Measurements from ENCODE around the gene PRKAR2B. TPM values are rescaled to one million over a fixed set of nuclear protein-coding genes. Genes with fewer than 3 reads are reported as not detected.

Gene PRKAR2B
- total and polyA plus RNA-seq, 2 donors (not counting 1 experiment from before 2014, with no cell fraction given): 0.07 to 0.81 TPM

DNA sequence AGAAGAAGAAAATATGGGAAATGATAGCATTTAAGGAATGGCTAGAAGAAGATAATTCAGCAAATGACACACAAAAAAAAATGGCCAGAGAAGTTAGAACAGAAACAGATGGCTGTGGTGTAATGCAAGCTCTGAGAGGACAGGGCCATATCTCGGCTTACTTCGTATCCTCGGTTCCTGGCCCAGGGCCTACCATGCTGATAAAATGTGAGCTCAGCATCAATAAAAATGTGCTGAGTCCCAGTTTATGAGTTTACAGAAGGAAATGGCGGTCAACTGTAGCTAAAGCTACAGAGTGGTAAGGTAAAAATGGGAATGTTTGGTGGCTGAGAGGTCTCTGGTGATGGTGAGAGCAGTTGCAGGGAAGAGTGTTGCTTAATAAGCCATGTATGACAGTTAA, 165.1 kb downstream of the PRKAR2B start:
- WGBS (ENCODE audit: insufficient coverage): 99% methylated on average over 4 of the region's 4 CpGs
- no peaks in the 10 kb centered on the region for H3K4me1 Mint-ChIP-seq
- H3K36me3 ChIP-seq (replicated peaks in 1 of 2; ENCODE audit: control extremely low read depth in 1 of 2, control insufficient read depth in 1 of 2, extremely low read depth in 1 of 2, insufficient read depth in 2 of 2, low read length in 1 of 2): peaks cover 0 to 44% of the 10 kb centered on the region in 2 experiments
- intact Hi-C loops (cut with micrococcal nuclease): no loop called here
- H2AFZ ChIP-seq (ENCODE audit: insufficient read depth, low read depth, low read length, poor library complexity, severe bottlenecking): no peak overlapping the region
- H3K27ac Mint-ChIP-seq: no peak overlapping the region
- CTCF ChIA-PET: interaction anchor here (0.6 to 1.3 kb wide), 2 partner anchors 11 to 15 kb away, joined by 4 read pairs; no protein-coding TSS in a partner anchor
- TF ChIP-seq EZH2 (IDR thresholded peaks at IDR 0.05; ENCODE audit: borderline replicate concordance, insufficient read depth, low read depth, low read length, poor library complexity, severe bottlenecking): no peak
- TF ChIP-seq, protein P1, sequence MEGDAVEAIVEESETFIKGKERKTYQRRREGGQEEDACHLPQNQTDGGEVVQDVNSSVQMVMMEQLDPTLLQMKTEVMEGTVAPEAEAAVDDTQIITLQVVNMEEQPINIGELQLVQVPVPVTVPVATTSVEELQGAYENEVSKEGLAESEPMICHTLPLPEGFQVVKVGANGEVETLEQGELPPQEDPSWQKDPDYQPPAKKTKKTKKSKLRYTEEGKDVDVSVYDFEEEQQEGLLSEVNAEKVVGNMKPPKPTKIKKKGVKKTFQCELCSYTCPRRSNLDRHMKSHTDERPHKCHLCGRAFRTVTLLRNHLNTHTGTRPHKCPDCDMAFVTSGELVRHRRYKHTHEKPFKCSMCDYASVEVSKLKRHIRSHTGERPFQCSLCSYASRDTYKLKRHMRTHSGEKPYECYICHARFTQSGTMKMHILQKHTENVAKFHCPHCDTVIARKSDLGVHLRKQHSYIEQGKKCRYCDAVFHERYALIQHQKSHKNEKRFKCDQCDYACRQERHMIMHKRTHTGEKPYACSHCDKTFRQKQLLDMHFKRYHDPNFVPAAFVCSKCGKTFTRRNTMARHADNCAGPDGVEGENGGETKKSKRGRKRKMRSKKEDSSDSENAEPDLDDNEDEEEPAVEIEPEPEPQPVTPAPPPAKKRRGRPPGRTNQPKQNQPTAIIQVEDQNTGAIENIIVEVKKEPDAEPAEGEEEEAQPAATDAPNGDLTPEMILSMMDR (IDR thresholded peaks at IDR 0.05): no peak
- no peaks in the 10 kb centered on the region for H3K27me3 Mint-ChIP-seq
- ATAC-seq (ENCODE audit: low read depth) (no peak), DNase-seq (no peak)
- no peak overlapping the region for H3K27ac ChIP-seq (ENCODE audit: low read length in 2 of 2)
- H3K9me3 ChIP-seq (ENCODE audit: control extremely low read depth in 1 of 3, control insufficient read depth in 2 of 3, insufficient read depth in 1 of 3, low read length in 2 of 3): peaks cover 0 to 9% (median 9%) of the 10 kb centered on the region in 3 donors
- H3K9ac ChIP-seq (ENCODE audit: low read length): no peak overlapping the region
- no peaks in the 10 kb centered on the region for H3K79me2 ChIP-seq (ENCODE audit: control insufficient read depth, insufficient read depth, low read length)
- no peak overlapping the region for H3K4me2 ChIP-seq (replicated peaks; ENCODE audit: low read depth, low read length, poor library complexity, severe bottlenecking)
- POLR2A ChIA-PET: no interaction called here
- H3K4me1 ChIP-seq (ENCODE audit: control insufficient read depth in 2 of 2, insufficient read depth in 2 of 2, low read length in 2 of 2): no peaks in the 10 kb centered on the region
- no peak overlapping the region for H3K4me3 ChIP-seq (ENCODE audit: control extremely low read depth in 1 of 5, extremely low read depth in 1 of 5, insufficient read depth in 1 of 5, low read depth in 2 of 5, low read length in 4 of 5)
- H4K20me1 ChIP-seq (ENCODE audit: control insufficient read depth, insufficient read depth, low read length, poor library complexity, severe bottlenecking): no peaks in the 10 kb centered on the region
- H3K27me3 ChIP-seq (replicated peaks in 1 of 4; ENCODE audit: control extremely low read depth in 1 of 4, control insufficient read depth in 3 of 4, insufficient read depth in 4 of 4, low read length in 3 of 4): no peaks in the 10 kb centered on the region
- H3K9me3 Mint-ChIP-seq (ENCODE audit: insufficient read depth): peaks cover 2% of the 10 kb centered on the region
- H3K4me3 Mint-ChIP-seq: no peak overlapping the region

DNA sequence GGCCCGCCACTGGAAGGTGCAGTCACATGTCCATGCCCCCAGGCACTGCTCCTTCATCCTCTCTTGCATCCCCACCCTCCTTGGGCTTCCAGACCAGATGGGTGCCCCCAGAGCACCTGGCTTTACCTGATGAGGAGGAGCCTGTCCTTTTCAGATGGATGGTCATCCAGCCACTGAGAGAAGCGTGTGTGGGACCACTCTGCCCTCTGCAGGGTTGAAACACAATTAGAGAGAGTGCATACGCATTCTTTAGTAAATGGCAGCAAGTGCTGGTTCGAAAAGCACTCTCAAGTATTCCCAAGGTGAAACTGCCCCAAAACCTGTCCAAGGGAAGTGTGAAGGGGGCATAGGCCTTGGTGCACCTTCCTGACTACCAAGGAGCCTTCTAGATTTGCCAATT, 165.9 kb downstream of the PRKAR2B start:
- 100% methylated on average over 3 of the region's 4 CpGs for WGBS (ENCODE audit: insufficient coverage)
- no peak overlapping the region for H2AFZ ChIP-seq (ENCODE audit: insufficient read depth, low read depth, low read length, poor library complexity, severe bottlenecking)
- Mint-ChIP-seq H3K9me3 (ENCODE audit: insufficient read depth) (peaks cover 4% of the 10 kb centered on the region), H3K4me3 (no peak overlapping the region), H3K27me3 (no peaks in the 10 kb centered on the region), H3K27ac (no peak overlapping the region), H3K4me1 (no peaks in the 10 kb centered on the region)
- no peaks in the 10 kb centered on the region for H3K4me1 ChIP-seq (ENCODE audit: control insufficient read depth in 2 of 2, insufficient read depth in 2 of 2, low read length in 2 of 2)
- no peak overlapping the region for H3K9ac ChIP-seq (ENCODE audit: low read length)
- intact Hi-C loops (cut with micrococcal nuclease): no loop called here
- no peaks in the 10 kb centered on the region for H3K27me3 ChIP-seq (replicated peaks in 1 of 4; ENCODE audit: control extremely low read depth in 1 of 4, control insufficient read depth in 3 of 4, insufficient read depth in 4 of 4, low read length in 3 of 4)
- no peaks in the 10 kb centered on the region for H4K20me1 ChIP-seq (ENCODE audit: control insufficient read depth, insufficient read depth, low read length, poor library complexity, severe bottlenecking)
- ChIA-PET CTCF (no interaction called here), POLR2A (no interaction called here)
- no peak for TF ChIP-seq EZH2 (IDR thresholded peaks at IDR 0.05; ENCODE audit: borderline replicate concordance, insufficient read depth, low read depth, low read length, poor library complexity, severe bottlenecking)
- TF ChIP-seq, protein P1 (IDR thresholded peaks at IDR 0.05): no peak
- peaks cover 0 to 15% (median 14%) of the 10 kb centered on the region in 3 donors for H3K9me3 ChIP-seq (ENCODE audit: control extremely low read depth in 1 of 3, control insufficient read depth in 2 of 3, insufficient read depth in 1 of 3, low read length in 2 of 3)
- H3K79me2 ChIP-seq (ENCODE audit: control insufficient read depth, insufficient read depth, low read length): no peaks in the 10 kb centered on the region
- H3K36me3 ChIP-seq (replicated peaks in 1 of 2; ENCODE audit: control extremely low read depth in 1 of 2, control insufficient read depth in 1 of 2, extremely low read depth in 1 of 2, insufficient read depth in 2 of 2, low read length in 1 of 2): peaks cover 0 to 36% of the 10 kb centered on the region in 2 experiments
- ATAC-seq (ENCODE audit: low read depth): no peak
- H3K4me3 ChIP-seq (ENCODE audit: control extremely low read depth in 1 of 5, extremely low read depth in 1 of 5, insufficient read depth in 1 of 5, low read depth in 2 of 5, low read length in 4 of 5): no peak overlapping the region
- H3K27ac ChIP-seq (ENCODE audit: low read length in 2 of 2): no peak overlapping the region
- no peak overlapping the region for H3K4me2 ChIP-seq (replicated peaks; ENCODE audit: low read depth, low read length, poor library complexity, severe bottlenecking)
- no peak for DNase-seq

Other genes with a start within 250 kb of the PRKAR2B start
- 44.8 and 46.9 TPM in 2 replicates for gene PIK3CG, start 179.4 kb upstream of the PRKAR2B start, total RNA-seq
- gene PIK3CG, start 179.4 kb upstream of the PRKAR2B start, polyA plus RNA-seq: 13.3 and 18.4 TPM in 2 replicates
- gene HBP1, start 124.3 kb downstream of the PRKAR2B start, total RNA-seq: 127 and 137 TPM in 2 replicates
- gene HBP1, start 124.3 kb downstream of the PRKAR2B start, polyA plus RNA-seq: 47.2 and 103 TPM in 2 replicates